ENCODE data around the gene HEATR1. TPM values are rescaled to one million over a fixed set of nuclear protein-coding genes. Genes with fewer than 3 reads are reported as not detected.

HEATR1 gene
- total and polyA plus RNA-seq, 4 donors: 3.3 to 19.4 (median 9.6) TPM

DNA sequence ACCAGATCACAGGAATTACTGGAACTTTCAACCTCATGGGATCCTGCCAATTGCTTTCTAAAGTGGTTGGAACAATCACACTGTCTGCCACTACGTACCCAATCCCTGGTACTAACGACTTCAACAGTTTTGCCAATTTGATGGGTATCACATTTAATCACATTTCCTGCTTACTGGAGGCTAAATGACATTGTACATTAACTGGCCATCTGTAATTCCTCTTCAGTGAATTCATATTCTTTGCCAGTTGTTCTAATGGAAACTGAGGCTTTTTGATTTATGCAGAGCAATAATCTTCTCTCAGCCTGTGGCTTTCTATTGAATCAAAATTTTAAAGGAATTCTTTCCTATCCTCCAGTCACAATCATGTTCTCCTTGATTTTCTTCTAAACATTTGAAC lies 42.3 kb downstream of the HEATR1 start:
- no peak for DNase-seq (ENCODE audit: low spot score)
- 91% methylated on average over 2 of the region's 2 CpGs for WGBS
- H3K36me3 ChIP-seq (ENCODE audit: control insufficient read depth in 4 of 4, insufficient read depth in 3 of 4, low read depth in 1 of 4, low read length in 3 of 4): peaks cover 5 to 67% (median 38%) of the 10 kb centered on the region in 4 donors

GRCh38 chr1:236560213-236560771 lies 44.0 kb downstream of the HEATR1 start:
- Histone ChIP-seq H3K4me3 (ENCODE audit: low read depth in 1 of 3, low read length in 3 of 3) (no peak overlapping the region), H3K27me3 (ENCODE audit: control insufficient read depth in 4 of 4, insufficient read depth in 4 of 4, low read length in 3 of 4) (no peaks in the 10 kb centered on the region), H3K4me1 (ENCODE audit: control insufficient read depth in 4 of 4, insufficient read depth in 4 of 4, low read length in 3 of 4) (no peaks in the 10 kb centered on the region), H3K27ac (ENCODE audit: low read depth in 1 of 2, low read length in 2 of 2) (no peak overlapping the region), H3K9me3 (ENCODE audit: control insufficient read depth in 4 of 4, low read length in 3 of 4) (no peaks in the 10 kb centered on the region), H3K9ac (ENCODE audit: low read depth in 1 of 2, low read length in 2 of 2) (no peak overlapping the region), H3K36me3 (ENCODE audit: control insufficient read depth in 4 of 4, insufficient read depth in 3 of 4, low read depth in 1 of 4, low read length in 3 of 4) (peaks cover 11 to 67% (median 43%) of the 10 kb centered on the region in 4 donors)
- DNase-seq (ENCODE audit: low spot score): no peak
- WGBS: 96% methylated on average over 7 of the region's 7 CpGs
- TF ChIP-seq FOXA1 (IDR thresholded peaks at IDR 0.05) (no peak), EGR1 (IDR thresholded peaks at IDR 0.05; ENCODE audit: low read depth in 2 of 2) (no peak), JUND (IDR thresholded peaks at IDR 0.05) (no peak), REST (IDR thresholded peaks at IDR 0.05) (no peak), GABPA (IDR thresholded peaks at IDR 0.05 in 1 of 2, conservative IDR thresholded peaks at IDR 0.05 in 1 of 2) (no peak), RAD21 (IDR thresholded peaks at IDR 0.05) (no peak), HNF4A (conservative IDR thresholded peaks at IDR 0.05) (no peak), HNF4G (IDR thresholded peaks at IDR 0.05) (no peak), FOXA2 (IDR thresholded peaks at IDR 0.05) (no peak), NR2F2 (IDR thresholded peaks at IDR 0.05) (no peak), ATF3 (IDR thresholded peaks at IDR 0.05) (no peak), YY1 (IDR thresholded peaks at IDR 0.05) (no peak)

More for the DNA sequence above, 42.3 kb downstream of the HEATR1 start:
- Histone ChIP-seq H3K4me3 (ENCODE audit: low read depth in 1 of 3, low read length in 3 of 3) (no peak overlapping the region), H3K9me3 (ENCODE audit: control insufficient read depth in 4 of 4, low read length in 3 of 4) (no peaks in the 10 kb centered on the region), H3K4me1 (ENCODE audit: control insufficient read depth in 4 of 4, insufficient read depth in 4 of 4, low read length in 3 of 4) (no peaks in the 10 kb centered on the region), H3K9ac (ENCODE audit: low read depth in 1 of 2, low read length in 2 of 2) (no peak overlapping the region), H3K27me3 (ENCODE audit: control insufficient read depth in 4 of 4, insufficient read depth in 4 of 4, low read length in 3 of 4) (no peaks in the 10 kb centered on the region), H3K27ac (ENCODE audit: low read depth in 1 of 2, low read length in 2 of 2) (no peak overlapping the region)
- TF ChIP-seq TAF1 (conservative IDR thresholded peaks at IDR 0.05) (no peak), RXRA (IDR thresholded peaks at IDR 0.05) (no peak), FOXA1 (IDR thresholded peaks at IDR 0.05) (no peak), JUND (IDR thresholded peaks at IDR 0.05) (no peak)
- TF ChIP-seq, protein P1, sequence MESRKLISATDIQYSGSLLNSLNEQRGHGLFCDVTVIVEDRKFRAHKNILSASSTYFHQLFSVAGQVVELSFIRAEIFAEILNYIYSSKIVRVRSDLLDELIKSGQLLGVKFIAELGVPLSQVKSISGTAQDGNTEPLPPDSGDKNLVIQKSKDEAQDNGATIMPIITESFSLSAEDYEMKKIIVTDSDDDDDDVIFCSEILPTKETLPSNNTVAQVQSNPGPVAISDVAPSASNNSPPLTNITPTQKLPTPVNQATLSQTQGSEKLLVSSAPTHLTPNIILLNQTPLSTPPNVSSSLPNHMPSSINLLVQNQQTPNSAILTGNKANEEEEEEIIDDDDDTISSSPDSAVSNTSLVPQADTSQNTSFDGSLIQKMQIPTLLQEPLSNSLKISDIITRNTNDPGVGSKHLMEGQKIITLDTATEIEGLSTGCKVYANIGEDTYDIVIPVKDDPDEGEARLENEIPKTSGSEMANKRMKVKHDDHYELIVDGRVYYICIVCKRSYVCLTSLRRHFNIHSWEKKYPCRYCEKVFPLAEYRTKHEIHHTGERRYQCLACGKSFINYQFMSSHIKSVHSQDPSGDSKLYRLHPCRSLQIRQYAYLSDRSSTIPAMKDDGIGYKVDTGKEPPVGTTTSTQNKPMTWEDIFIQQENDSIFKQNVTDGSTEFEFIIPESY (IDR thresholded peaks at IDR 0.05): no peak

Data from liver (tissue), 9 donors.